Measurements from ENCODE around the gene KCNH5. TPM values are rescaled to one million over a fixed set of nuclear protein-coding genes. Genes with fewer than 3 reads are reported as not detected.

Gene KCNH5
- total RNA-seq, 1 donor from 2014 or later, result not detected

DNA sequence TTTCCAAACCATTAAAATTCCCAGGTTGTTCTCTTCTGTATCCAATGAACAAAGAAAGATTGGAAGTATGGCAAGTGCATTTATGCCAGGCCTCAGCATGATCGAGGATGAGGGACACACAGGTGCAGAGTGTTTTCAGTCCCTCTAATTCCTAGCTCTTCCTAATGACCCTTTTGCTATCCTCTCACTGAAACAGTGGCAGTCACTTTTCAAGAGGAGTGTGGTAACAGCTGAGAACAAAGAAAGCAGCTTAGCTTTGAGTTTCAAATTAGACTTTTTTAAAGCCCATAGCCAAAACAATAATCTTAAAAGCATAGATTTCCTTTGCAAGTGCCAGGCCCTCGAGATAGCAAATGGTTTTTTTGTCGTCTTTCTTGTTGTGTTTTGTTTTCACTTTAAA lies 110.8 kb downstream of the KCNH5 start:
- intact Hi-C loops (cut with micrococcal nuclease), result no loop called here
- Mint-ChIP-seq H3K9me3 (no peaks in the 10 kb centered on the region), H3K27me3 (no peaks in the 10 kb centered on the region), H3K36me3 (ENCODE audit: low read depth) (no peaks in the 10 kb centered on the region), H3K4me1 (no peaks in the 10 kb centered on the region), H3K27ac (no peak overlapping the region), H3K4me3 (no peak overlapping the region)
- no peak for ATAC-seq (ENCODE audit: low read depth)
- no peak for DNase-seq
- CTCF ChIA-PET, result no interaction called here
- POLR2A ChIA-PET, result no interaction called here
- TF ChIP-seq, protein P1, sequence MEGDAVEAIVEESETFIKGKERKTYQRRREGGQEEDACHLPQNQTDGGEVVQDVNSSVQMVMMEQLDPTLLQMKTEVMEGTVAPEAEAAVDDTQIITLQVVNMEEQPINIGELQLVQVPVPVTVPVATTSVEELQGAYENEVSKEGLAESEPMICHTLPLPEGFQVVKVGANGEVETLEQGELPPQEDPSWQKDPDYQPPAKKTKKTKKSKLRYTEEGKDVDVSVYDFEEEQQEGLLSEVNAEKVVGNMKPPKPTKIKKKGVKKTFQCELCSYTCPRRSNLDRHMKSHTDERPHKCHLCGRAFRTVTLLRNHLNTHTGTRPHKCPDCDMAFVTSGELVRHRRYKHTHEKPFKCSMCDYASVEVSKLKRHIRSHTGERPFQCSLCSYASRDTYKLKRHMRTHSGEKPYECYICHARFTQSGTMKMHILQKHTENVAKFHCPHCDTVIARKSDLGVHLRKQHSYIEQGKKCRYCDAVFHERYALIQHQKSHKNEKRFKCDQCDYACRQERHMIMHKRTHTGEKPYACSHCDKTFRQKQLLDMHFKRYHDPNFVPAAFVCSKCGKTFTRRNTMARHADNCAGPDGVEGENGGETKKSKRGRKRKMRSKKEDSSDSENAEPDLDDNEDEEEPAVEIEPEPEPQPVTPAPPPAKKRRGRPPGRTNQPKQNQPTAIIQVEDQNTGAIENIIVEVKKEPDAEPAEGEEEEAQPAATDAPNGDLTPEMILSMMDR (IDR thresholded peaks at IDR 0.05), result no peak

DNA sequence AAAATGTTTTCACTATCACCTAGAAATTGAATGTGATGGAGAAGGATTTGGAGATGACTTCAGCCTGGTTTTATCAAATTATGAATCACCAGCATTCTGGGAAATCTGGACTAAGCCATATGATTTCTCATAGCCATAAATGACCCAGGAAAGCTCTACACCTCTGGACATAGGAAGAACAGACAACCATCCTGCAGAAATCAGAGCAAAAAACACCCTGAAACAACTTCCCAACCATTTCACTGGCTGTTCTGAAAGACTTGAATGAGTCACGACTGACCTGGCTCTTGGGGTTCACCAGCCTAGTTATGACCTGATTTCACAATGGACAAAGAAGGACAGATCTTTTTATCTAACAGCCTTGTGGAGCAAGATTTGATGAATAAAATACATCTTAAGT lies 123.8 kb downstream of the KCNH5 start:
- H3K36me3 Mint-ChIP-seq (ENCODE audit: low read depth), result no peaks in the 10 kb centered on the region
- CTCF ChIA-PET, result no interaction called here
- no peak overlapping the region for H3K4me3 Mint-ChIP-seq
- POLR2A ChIA-PET, result no interaction called here
- TF ChIP-seq, protein P1 (IDR thresholded peaks at IDR 0.05), result no peak
- intact Hi-C loops (cut with micrococcal nuclease), result no loop called here
- no peaks in the 10 kb centered on the region for H3K4me1 Mint-ChIP-seq
- no peaks in the 10 kb centered on the region for H3K27me3 Mint-ChIP-seq
- H3K9me3 Mint-ChIP-seq, result no peaks in the 10 kb centered on the region
- DNase-seq (no peak), ATAC-seq (ENCODE audit: low read depth) (no peak)
- no peak overlapping the region for H3K27ac Mint-ChIP-seq

DNA sequence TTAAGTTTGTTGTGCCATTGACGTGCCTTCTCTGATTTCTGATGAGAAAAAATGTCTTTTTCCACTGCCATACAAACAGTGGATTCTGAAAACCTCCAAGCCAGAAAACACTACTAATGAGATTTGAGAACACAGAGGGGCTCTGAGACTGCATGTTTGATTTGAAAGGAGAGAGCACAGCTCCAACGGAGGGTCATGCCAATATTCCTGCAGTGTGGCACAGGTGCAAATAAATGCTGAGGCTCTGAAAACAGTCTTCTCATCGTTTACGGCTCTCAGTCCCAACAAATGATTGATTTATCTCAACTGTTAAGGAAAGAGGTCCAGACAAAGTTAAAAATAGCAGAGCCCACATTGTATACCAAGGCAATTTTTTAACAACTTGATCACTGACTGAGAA lies 128.7 kb downstream of the KCNH5 start:
- H3K4me1 Mint-ChIP-seq, result no peaks in the 10 kb centered on the region
- ChIA-PET CTCF (no interaction called here), POLR2A (no interaction called here)
- TF ChIP-seq, protein P1 (IDR thresholded peaks at IDR 0.05), result no peak
- H3K4me3 Mint-ChIP-seq, result no peak overlapping the region
- no peaks in the 10 kb centered on the region for H3K27me3 Mint-ChIP-seq
- H3K27ac Mint-ChIP-seq, result no peak overlapping the region
- intact Hi-C loops (cut with micrococcal nuclease), result no loop called here
- no peak for ATAC-seq (ENCODE audit: low read depth)
- no peak for DNase-seq
- H3K9me3 Mint-ChIP-seq, result no peaks in the 10 kb centered on the region
- H3K36me3 Mint-ChIP-seq (ENCODE audit: low read depth), result no peaks in the 10 kb centered on the region

DNA sequence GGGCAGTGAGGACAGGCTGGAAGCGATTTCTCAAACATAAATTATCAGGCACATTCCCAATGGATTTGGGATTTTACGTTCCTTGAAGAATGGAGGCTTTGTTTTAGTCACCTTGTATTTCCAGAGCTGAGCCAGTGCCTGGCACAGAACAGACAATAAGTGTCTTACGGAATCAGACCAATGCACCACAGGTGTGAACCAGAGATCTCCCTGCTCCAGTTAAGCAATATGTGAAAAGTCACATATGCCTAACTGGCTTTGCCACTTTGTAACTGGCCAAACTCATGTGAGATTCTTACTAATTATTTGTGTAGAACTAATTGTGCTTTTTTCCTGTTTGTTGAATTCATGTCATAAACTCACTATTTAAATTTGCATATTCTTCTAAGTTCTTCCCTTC lies 130.4 kb downstream of the KCNH5 start:
- Mint-ChIP-seq H3K36me3 (ENCODE audit: low read depth) (no peaks in the 10 kb centered on the region), H3K27ac (no peak overlapping the region), H3K4me3 (no peak overlapping the region), H3K9me3 (no peaks in the 10 kb centered on the region), H3K27me3 (no peaks in the 10 kb centered on the region), H3K4me1 (no peaks in the 10 kb centered on the region)
- ChIA-PET POLR2A (no interaction called here), CTCF (no interaction called here)
- TF ChIP-seq, protein P1 (IDR thresholded peaks at IDR 0.05), result no peak
- ATAC-seq (ENCODE audit: low read depth), result no peak
- intact Hi-C loops (cut with micrococcal nuclease), result no loop called here
- DNase-seq, result no peak

DNA sequence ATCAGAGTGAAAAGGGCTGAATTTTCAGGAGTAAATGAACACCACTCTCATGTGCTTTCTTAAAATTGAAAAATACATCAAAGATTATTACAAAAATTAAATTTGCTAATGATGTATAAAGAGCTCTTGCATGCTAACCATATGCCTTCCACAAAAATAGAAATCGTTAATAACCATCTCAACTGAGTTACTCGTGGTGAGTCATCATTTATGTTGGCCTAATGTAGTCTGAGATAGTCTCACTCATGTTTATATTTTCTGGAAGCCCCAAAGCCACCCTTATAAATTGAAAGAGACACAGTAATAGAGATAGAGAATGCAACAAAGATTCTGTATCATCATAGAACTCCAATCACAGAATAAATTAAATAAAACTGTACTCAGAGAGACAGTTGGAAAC lies 131.2 kb downstream of the KCNH5 start:
- Mint-ChIP-seq H3K36me3 (ENCODE audit: low read depth) (no peaks in the 10 kb centered on the region), H3K9me3 (no peaks in the 10 kb centered on the region), H3K4me3 (no peak overlapping the region), H3K27ac (no peak overlapping the region), H3K4me1 (no peaks in the 10 kb centered on the region), H3K27me3 (no peaks in the 10 kb centered on the region)
- ChIA-PET CTCF (no interaction called here), POLR2A (no interaction called here)
- intact Hi-C loops (cut with micrococcal nuclease), result no loop called here
- ATAC-seq (ENCODE audit: low read depth), result no peak
- DNase-seq, result no peak
- TF ChIP-seq, protein P1 (IDR thresholded peaks at IDR 0.05), result no peak
